ENCODE results near the gene ADARB1.

Gene ADARB1

GRCh38 chr21:45265721-45266517 lies 191.5 kb downstream of the ADARB1 start:
- DNase-seq (ENCODE audit: low read depth in 3 of 3) = no peak

DNA sequence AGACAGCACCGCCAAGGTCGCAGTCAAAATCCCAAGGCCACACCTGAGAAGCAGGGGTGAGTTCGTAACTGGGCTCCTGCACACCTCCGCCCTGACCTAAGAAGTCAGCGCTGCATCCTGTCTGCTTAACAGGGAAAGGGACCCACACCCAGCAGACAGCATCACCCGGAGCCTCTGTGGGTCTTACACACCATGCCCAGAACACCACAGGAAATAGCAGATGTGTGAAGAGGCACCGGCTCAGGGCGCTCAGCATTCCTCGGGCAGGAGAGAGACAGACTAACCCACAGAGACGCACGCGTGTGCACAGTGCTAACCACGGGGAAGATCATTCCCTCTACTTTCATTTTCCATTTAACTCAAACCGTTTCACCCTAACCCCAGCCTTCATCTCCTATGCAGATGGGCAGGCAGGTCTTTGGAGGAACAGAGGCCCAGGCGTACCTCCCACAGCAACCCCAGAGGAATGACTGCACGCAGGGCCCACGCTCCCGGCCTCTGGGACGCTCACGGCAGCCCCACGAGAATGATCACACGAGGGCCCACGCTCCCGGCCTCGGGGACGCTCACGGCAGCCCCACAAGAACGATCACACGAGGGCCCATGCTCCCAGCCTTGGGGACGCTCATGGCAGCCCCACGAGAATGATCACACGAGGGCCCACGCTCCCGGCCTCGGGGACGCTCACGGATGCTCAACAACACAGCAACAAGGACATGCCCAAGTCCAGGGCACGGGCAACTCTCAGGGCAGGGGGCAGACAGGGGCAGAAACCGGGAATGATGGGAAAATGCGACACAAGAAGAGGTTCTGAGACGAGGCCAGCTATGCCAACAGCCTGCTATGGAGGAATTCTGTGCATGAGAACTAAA lies 192.4 kb downstream of the ADARB1 start:
- peak in 2 of 3 experiments; percentile 8 to 44 for DNase-seq (ENCODE audit: low read depth in 3 of 3)

DNA sequence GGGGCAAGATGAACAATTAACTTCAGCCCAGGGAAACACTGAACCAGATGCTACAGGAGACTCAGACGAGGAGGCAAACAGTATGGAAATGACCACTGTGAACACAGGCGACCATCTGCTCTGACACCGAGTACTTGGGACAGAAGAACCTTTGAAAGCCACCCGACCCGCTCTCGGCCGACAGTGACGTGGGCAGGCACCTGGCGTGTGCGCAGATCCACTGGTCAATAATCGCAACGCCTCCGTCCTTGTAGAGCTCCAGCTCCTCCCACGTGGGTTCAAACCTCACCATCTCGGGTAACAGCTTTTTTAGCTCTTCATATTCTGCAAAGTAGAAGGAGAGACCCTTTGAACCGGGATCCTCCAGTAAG lies 193.0 kb downstream of the ADARB1 start:
- DNase-seq (ENCODE audit: low read depth in 3 of 3) = no peak

DNA sequence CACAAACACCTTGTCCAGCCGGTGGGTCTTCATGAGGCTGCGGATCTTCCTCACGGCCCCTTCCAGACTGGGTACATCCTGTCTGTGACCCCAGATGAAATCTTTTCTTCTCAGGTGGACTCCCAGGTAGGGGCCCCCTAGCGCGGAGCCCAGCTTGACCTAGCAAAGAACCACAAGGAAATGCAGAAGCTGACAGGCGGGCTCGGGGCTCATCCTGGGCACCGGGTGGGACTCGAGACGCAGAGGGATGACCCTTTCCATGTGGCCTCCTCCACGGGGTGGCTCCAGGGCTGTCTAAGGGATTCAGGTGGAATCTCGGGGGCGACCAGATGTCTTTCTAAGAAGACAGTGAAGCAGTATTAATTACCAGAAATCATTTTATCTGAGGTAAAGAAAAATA lies 195.5 kb downstream of the ADARB1 start:
- no peak for DNase-seq (ENCODE audit: low read depth in 3 of 3)

- DNase-seq (ENCODE audit: low read depth in 3 of 3) = no peak
Measured at GRCh38 chr21:45270306-45270821, 196.0 kb downstream of the ADARB1 start.

Measured in stimulated activated CD4-positive, alpha-beta T cell treated with anti-CD3 and anti-CD28 coated beads, TNF-alpha, amount 100 ng/mL, for 24 hours (primary cell).